IPS DF 6.9 (cell line): ENCODE measurements around the gene TENM4.

Source experiments
- DNase-seq: peaks from one replicate; pipeline ENCODE4 v3.0.0-alpha.2; 2013; ENCODE audit warnings: low read depth, low spot score
- H3K27ac ChIP-seq: one replicate; pipeline ENCODE4 v1.5.1; 2013; ENCODE audit warnings: low read length, control low read depth
- H3K27me3 ChIP-seq: 2 replicates; pipeline ENCODE4 v1.6.1; 2013; ENCODE audit warnings: mild to moderate bottlenecking, low read length; ENCODE audit not compliant: control insufficient read depth, insufficient read depth
- H3K36me3 ChIP-seq: 2 replicates; pipeline ENCODE4 v1.6.1; 2013; ENCODE audit warnings: low read length; ENCODE audit not compliant: control insufficient read depth, insufficient read depth
- H3K4me1 ChIP-seq: 2 replicates; pipeline ENCODE4 v1.6.1; 2013; ENCODE audit warnings: low read length; ENCODE audit not compliant: control insufficient read depth, insufficient read depth
- H3K4me3 ChIP-seq: 2 replicates; pipeline ENCODE4 v1.5.1; 2013; ENCODE audit warnings: mild to moderate bottlenecking, low read length
- H3K9me3 ChIP-seq: 2 replicates; pipeline ENCODE4 v1.6.1; 2013; ENCODE audit warnings: low read length, inconsistent platforms; ENCODE audit not compliant: control insufficient read depth, insufficient read depth
- WGBS: extraction: QIAGEN DNeasy Blood & Tissue Kit; methylation state at CpG from one replicate; pipeline ENCODE4 v1.1.7; 2013; ENCODE audit warnings: mixed read lengths, missing lambda C conversion rate; ENCODE audit not compliant: insufficient read length, insufficient coverage; 5-methylcytosine and 5-hydroxymethylcytosine counted together

The TENM4 gene

DNA sequence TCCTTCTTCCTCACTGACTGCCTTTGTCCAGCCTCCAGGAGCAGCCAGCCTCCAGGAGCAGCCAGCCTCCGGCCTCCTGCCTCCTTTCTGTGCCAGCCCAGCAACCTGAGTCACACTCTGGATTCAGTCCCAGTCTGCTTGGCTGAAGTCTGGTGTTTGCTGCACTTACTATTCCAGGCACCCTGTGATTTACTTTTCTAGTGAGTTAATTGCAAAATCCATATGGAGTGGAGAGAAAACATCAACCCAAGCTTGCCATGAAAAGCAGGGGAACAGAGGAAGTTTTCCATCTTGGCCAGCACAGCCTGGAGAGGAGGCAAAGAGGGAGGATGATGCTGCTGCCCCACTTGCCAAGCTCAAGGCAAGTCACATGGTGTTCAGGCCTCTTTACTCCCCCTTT, 400.5 kb downstream of the TENM4 start:
- no peaks in the 10 kb centered on the region for H3K36me3 ChIP-seq
- no CpG with 5 or more reads among the region's 1 CpG for WGBS

DNA sequence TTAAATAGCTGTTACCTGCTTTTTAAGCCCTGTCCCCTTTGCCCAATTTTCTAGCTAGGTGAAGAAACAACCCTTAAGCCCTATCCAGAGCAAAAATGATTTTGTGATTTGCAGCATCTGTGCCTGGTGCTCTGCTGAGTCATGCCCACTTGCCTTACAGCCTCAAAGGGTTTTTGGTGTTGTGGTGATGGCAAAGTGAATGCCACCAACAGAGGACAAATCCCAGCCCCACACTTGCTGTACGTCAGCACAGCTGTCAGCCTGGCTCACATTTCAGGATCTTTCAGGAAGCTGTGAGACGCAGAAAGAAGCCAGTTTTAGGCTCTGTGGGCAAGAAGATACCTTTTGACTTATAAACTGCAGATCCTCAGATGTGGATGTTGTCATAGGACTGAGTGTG, 401.7 kb downstream of the TENM4 start:
- 0 out of 2 replicates have a peak, but pooled peaks cover 1% of the 10 kb centered on the region for H3K4me1 ChIP-seq
- WGBS = no CpG with 5 or more reads among the region's 2 CpGs
- no peak overlapping the region for H3K4me3 ChIP-seq
- H3K36me3 ChIP-seq = no peaks in the 10 kb centered on the region
- no peak overlapping the region for H3K27ac ChIP-seq
- H3K9me3 ChIP-seq = no peaks in the 10 kb centered on the region
- DNase-seq = no peak
- H3K27me3 ChIP-seq = no peaks in the 10 kb centered on the region

More for the DNA sequence above, 400.5 kb downstream of the TENM4 start:
- no peaks in the 10 kb centered on the region for H3K27me3 ChIP-seq
- 0 out of 2 replicates have a peak, but pooled peaks cover 1% of the 10 kb centered on the region for H3K4me1 ChIP-seq
- no peak for DNase-seq
- no peaks in the 10 kb centered on the region for H3K9me3 ChIP-seq
- H3K4me3 ChIP-seq = no peak overlapping the region
- no peak overlapping the region for H3K27ac ChIP-seq

DNA sequence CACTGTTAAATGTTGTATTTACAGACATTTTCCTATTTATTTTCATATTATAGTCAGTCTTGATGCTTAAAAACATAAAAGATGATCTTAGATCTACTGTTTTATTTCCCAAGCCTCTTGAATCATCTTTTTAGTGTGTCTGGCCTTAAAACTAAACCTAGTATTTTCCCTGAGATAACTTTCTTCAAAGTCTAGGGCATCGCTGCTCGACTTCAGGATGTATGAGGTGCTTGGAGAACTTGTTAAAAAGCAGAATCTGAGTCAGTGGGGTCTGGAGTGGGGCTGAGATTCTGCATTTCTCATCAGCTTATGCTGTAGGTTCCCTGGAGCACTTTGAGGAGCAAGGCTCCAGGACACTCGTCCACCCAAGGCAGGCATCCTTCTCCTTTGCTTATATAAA, 404.9 kb downstream of the TENM4 start:
- no peak for DNase-seq
- no CpG with 5 or more reads among the region's 3 CpGs for WGBS
- H3K9me3 ChIP-seq = no peaks in the 10 kb centered on the region
- H3K27ac ChIP-seq = no peak overlapping the region
- 0 out of 2 replicates have a peak, but pooled peaks cover 1% of the 10 kb centered on the region for H3K4me1 ChIP-seq
- no peaks in the 10 kb centered on the region for H3K36me3 ChIP-seq
- H3K27me3 ChIP-seq = no peaks in the 10 kb centered on the region
- H3K4me3 ChIP-seq = no peak overlapping the region

DNA sequence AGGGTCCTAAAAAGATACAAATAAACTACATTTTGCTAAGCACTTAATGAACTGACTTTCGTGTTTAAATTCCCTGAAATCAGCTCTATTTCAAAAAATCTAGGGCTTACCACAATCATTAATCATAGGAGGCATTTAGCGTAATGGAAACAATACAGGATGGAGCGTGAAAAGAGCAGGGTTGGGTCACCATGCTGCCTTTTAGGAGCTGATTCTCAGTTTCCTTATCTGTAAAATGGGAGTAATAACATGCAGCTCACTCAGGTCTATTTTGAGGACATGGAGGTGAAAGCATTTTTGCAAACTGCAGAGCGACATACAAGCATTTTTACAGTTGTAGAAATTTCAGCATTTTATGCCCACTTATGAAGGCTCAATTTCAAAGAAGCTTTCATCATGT, 407.0 kb downstream of the TENM4 start:
- Histone ChIP-seq H3K9me3 (no peaks in the 10 kb centered on the region), H3K27me3 (no peaks in the 10 kb centered on the region), H3K36me3 (no peaks in the 10 kb centered on the region), H3K4me3 (no peak overlapping the region), H3K27ac (no peak overlapping the region), H3K4me1 (no peaks in the 10 kb centered on the region)
- no CpG with 5 or more reads among the region's 4 CpGs for WGBS
- no peak for DNase-seq

DNA sequence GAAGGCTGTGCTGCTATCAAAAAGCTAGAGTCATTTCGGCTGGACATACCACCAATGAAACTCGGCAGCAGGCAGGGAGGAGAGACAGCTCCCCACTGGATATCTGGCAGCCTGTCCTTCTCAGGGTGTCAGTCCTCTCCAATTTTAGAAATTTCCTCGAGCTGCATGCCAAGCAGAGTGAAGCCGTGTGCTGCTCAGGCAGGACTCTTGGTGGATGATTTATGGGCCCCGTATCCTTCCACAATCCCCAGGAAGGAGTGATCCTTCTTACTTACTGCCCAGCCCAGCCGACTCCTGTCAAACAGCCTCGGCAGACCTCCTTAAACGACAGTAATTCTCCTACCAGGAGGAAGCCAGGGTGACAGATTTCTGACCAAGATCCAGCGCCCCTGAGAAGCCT, 410.4 kb downstream of the TENM4 start:
- Histone ChIP-seq H3K9me3 (no peaks in the 10 kb centered on the region), H3K36me3 (no peaks in the 10 kb centered on the region), H3K27me3 (no peaks in the 10 kb centered on the region), H3K27ac (no peak overlapping the region), H3K4me3 (no peak overlapping the region), H3K4me1 (no peaks in the 10 kb centered on the region; the same call in 1 of the 2 replicates)
- no peak for DNase-seq
- WGBS = no CpG with 5 or more reads among the region's 9 CpGs

DNA sequence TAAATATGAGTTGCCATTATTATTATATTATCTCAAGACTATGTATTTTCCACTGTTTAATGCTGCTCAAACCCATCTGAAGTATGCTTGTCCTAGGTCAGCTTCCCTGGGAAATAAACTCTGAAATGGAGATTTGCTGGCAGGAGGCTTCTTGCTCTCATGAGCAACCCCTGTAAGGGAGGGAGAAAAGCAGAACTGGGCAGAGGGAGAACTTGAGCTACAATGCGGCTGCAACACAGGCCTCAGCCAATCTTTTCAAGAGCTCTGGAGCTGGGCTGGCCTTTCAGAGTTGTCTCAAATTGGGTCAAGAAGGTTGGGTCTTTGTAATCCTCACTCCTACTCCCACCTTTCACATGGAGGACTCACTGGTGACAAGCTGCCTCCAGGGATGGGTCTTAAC, 412.6 kb downstream of the TENM4 start:
- Histone ChIP-seq H3K27me3 (no peaks in the 10 kb centered on the region), H3K27ac (no peak overlapping the region), H3K4me1 (no peaks in the 10 kb centered on the region; the same call in 1 of the 2 replicates), H3K4me3 (no peak overlapping the region), H3K9me3 (no peaks in the 10 kb centered on the region), H3K36me3 (no peaks in the 10 kb centered on the region)
- no CpG with 5 or more reads among the region's 1 CpG for WGBS
- no peak for DNase-seq

DNA sequence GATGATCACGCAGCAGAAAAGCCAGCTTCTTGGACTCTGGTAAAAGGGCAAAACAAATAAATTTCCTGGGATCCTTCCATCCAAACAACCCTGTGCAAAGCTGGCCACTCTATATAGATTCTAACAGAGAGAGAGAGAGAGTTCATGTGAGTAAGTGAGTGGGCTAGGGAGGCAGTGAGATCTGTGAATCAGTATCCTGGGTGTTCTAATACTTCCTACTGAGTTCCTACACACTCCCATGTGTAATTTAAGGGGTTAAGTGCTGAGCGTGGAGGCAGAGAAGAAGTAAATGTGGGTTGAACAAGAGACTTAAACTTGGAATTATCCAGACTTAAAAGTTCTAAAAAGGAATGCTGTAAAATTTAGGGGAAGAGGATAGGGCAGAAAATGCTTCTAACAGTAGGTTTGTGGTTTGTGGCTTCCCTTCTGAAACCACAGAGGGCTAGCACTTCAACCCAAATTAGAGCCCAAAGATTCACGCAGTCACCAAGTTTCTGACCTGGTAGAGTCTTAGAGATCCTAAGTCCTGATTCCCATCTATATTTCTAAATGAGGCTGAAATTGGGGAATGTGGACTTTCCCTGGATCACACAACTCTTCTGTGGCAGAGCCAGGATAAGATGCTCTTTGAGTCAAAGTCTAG, 413.9 kb downstream of the TENM4 start:
- H3K36me3 ChIP-seq = no peaks in the 10 kb centered on the region
- no peak for DNase-seq
- WGBS = no CpG with 5 or more reads among the region's 3 CpGs
- H3K4me3 ChIP-seq = no peak overlapping the region
- no peaks in the 10 kb centered on the region; the same call in 1 of the 2 replicates for H3K4me1 ChIP-seq
- H3K27ac ChIP-seq = no peak overlapping the region
- H3K9me3 ChIP-seq = no peaks in the 10 kb centered on the region
- no peaks in the 10 kb centered on the region for H3K27me3 ChIP-seq

DNA sequence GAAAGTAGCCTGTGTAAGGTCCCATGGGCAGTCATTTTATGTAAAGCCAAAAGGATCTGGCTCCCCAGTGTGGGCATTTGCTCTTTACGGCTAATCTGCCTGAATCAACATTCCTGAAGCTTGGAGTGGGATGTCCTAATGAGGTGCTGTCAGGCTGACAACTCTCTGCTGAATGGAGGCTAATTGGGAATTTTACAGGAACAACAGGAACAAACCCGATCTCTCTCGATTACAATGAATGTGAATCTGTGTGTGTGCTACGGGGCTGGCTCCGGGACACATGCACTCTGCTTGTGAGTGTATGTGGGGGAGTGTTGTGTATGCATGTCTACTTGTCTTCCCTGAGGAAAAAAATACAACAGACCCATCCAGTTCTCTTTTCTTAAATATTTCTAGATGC, 415.2 kb downstream of the TENM4 start:
- no peaks in the 10 kb centered on the region for H3K27me3 ChIP-seq
- DNase-seq = no peak
- H3K9me3 ChIP-seq = no peaks in the 10 kb centered on the region
- H3K36me3 ChIP-seq = no peaks in the 10 kb centered on the region
- no CpG with 5 or more reads among the region's 5 CpGs for WGBS
- H3K27ac ChIP-seq = no peak overlapping the region
- no peak overlapping the region for H3K4me3 ChIP-seq
- no peaks in the 10 kb centered on the region; the same call in 1 of the 2 replicates for H3K4me1 ChIP-seq

DNA sequence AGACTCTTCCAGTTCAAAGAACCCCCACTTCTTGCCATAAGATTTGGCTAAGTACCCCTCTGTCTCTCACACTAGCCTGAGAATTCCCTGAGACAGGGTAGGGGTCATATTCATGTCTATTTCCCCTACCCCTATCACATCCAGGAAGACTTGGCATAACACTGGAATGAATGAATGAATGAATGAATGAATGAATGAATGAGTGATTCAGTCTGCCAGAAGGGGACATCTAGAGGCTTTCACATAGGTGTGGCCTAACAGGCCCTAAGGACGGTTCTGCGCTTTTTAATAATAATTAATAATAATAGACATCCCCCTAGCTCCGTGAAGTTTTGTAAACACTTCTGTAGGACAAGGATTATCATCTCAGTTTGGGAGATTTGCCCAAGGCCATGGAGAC, 415.7 kb downstream of the TENM4 start:
- H3K27ac ChIP-seq = no peak overlapping the region
- H3K4me3 ChIP-seq = no peak overlapping the region
- H3K36me3 ChIP-seq = no peaks in the 10 kb centered on the region
- DNase-seq = no peak
- H3K27me3 ChIP-seq = no peaks in the 10 kb centered on the region
- WGBS = no CpG with 5 or more reads among the region's 3 CpGs
- H3K9me3 ChIP-seq = no peaks in the 10 kb centered on the region
- H3K4me1 ChIP-seq = no peaks in the 10 kb centered on the region; the same call in 1 of the 2 replicates

DNA sequence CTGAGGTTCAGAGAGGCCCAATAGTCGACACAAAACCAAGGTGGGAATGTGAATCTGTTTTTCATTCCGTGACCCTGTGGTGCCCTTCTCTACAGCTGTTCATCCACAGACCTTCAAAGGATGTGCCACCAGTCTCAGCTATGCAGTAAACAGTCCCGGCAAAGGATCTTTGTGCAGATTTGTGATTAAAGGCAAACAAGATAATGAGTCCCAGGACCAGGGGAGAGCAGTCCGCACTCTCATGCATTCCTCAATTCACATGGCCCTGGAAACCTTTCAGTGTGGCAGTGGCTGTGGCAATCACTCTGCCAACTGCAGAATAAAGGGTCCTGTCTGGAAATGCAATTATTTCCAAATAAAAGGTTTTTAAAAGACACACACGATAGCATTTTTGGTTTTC, 418.6 kb downstream of the TENM4 start:
- Histone ChIP-seq H3K27ac (no peak overlapping the region), H3K4me1 (no peaks in the 10 kb centered on the region; the same call in 1 of the 2 replicates)
- no CpG with 5 or more reads among the region's 5 CpGs for WGBS

DNA sequence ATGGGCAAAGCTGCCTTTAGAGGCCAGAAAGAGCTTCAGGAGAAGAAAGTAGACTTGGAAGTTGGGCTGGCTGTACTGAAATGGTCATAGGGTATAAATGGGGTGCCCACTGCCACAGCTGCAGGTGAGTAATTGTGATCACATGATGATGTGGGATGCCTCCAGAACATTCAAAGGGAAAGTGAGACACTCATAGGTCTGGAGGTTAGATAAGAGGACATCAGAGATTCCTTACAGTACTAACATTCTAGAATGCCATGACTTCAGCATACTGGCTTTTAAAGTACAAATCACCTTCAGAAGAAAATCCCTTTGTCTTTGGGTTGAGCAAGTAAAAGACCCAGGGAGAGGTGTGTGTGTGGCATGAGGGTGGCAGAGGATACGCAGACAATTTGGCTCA, 419.2 kb downstream of the TENM4 start:
- H3K4me1 ChIP-seq = no peaks in the 10 kb centered on the region; the same call in 1 of the 2 replicates
- no peak overlapping the region for H3K27ac ChIP-seq
- no peaks in the 10 kb centered on the region for H3K9me3 ChIP-seq
- H3K4me3 ChIP-seq = no peak overlapping the region
- H3K36me3 ChIP-seq = no peaks in the 10 kb centered on the region
- no CpG with 5 or more reads among the region's 1 CpG for whole genome bisulfite sequencing
- DNase-seq = no peak
- H3K27me3 ChIP-seq = no peaks in the 10 kb centered on the region

More for the DNA sequence above, 418.6 kb downstream of the TENM4 start:
- H3K9me3 ChIP-seq = no peaks in the 10 kb centered on the region
- no peaks in the 10 kb centered on the region for H3K27me3 ChIP-seq
- no peaks in the 10 kb centered on the region for H3K36me3 ChIP-seq
- DNase-seq = no peak
- no peak overlapping the region for H3K4me3 ChIP-seq
